Effector CD8-positive, alpha-beta T cell (primary cell): ENCODE results near the gene PIWIL4.

ENCODE experiments used
- DNase-seq: peaks from one replicate; lab custom pipeline; 2025; lab: John Stamatoyannopoulos, UW
- total RNA-seq, 4 experiments: gene quantifications; one replicate each; lab custom pipeline; 2026; lab: John Stamatoyannopoulos, UW

PIWIL4 gene
- 1.9 to 6.4 (median 3.2) reads per million in 4 experiments for total RNA-seq

GRCh38 chr11:94567181-94567670, at the start of gene PIWIL4:
PIWIL4 (plus strand) TSS chr11:94567368; CDS start chr11:94567519, 151 bp downstream.
- no peak for DNase-seq

DNA sequence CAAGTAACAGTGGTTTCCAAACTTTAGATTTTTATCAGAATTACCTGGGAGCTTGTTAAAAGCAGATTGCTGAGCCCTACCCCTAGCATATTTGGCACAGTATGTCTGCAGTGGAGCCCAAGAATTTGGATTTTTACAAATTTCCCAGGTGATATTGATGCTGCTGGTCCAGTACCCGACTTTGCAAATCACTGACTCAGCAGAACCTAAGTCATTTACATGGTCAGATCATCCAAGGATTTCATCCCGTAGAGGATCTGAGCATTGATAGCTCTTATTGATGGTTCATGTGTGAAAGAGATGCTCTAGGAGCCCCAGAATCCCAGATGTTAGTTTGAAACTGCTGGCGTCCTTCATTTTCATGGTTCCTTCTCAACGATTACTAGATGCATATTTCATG, 48.9 kb upstream of the PIWIL4 start:
- no peak for DNase-seq

- no peak for DNase-seq
Measured at GRCh38 chr11:94519478-94520084, 47.6 kb upstream of the PIWIL4 start.

DNA sequence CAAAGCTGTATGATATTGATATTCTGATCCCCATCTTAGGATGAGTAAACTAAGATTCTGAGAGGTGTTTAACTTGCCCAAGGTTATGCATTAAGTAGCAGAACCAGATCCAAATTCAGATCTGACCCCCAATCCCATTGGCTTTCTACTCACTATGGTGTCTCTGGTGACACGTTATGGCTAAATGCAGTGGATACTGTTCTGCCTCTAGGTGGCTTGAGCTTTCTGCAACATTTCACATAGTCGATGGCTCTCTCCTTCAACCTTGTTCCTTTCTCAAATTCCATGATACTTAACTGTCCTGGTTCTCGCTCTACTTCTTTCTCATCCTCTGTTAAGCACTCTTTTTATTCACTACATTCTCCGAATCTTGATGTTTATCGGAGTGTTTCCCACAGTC, 45.5 kb upstream of the PIWIL4 start:
- DNase-seq: no peak

DNA sequence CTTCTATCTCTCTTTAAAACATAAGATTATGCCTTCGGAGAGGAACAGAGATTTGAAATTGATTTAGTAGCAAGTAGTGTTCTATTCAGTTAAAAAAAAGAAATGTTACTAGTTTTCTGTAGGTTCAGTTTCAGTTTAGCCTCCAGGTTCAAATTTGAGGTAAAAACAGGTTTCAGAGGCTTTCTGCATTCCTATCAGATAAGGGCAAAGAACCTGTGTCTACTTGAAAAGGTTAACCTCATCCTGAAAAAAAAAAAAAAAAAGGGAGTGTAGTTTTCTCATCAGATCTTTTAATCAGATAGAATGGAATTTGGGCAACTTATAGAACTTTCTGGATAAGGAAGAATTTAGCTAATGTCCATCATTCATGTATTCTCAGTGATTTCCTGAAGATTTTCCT, 42.8 kb upstream of the PIWIL4 start:
- DNase-seq: no peak

DNA sequence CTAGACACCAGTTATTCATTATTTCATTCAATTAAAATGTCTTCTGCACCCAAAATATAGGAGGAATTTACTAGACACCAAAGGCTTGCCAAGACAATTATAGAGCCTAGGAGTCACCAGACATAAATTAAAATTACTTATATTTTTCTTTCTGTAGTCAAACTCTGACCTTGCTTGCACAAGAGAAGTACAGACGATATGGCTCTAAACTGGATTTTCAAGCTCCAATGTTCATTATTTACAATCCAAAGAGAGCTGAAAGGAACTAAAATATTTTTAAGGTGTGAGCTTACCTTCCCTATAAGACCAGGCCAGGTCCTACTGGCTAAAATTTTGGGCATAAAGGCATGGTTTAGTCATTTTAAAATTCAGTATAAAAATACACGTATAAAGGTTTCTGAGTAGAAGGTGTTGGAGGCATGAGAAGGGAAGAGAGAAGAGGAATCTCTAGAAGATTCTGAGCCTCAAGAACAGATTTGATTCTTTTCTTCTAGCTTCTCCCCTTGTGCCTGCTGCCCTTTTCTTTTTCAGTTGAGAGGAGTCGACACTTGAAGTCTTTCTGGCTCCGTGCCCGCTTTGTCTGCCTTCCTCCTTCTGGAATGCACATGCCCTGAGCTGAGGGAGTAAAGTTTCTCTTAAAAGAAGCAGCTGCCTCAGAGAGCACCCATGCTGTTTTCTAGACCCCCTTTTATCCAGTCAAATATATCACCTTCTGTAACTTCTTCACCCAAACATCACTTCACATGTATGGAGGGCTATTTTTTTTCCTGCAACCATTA, 41.4 kb upstream of the PIWIL4 start:
- DNase-seq: no peak

DNA sequence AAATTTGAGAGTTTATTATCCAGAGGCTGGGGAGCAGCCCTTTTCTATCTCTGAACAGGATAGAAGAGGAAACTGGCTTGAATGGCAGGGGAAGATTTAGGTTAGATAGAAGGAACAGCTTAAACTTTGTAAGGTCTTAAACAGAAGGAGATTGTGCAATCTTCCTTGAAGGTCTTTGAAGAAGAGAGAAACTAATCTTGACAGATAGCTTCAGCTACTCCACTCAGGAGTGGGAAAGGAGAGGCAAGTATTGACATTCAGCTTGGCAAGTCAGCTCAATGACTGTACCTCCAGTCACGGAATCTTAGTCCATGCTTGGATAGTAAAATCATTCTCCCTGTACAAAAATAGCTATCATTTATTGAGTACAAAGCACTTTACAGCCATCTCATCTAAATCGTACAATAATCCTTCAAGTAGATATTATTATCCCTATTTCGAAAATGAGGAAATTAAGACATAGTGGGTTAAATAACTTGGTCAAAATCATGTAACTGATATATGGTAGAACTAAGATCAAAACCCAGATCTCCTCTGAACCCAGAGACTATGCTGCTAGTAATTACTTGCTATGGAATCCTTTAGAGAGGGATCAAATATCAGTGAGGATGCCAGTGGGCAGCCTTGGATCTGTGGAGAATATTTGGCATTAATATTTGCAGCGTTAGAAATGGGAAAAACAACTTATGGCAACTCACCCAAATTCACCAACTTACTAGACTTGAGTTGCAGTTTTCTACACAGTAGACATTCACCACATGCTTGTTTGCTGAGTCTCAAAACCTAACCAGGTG, 40.3 kb upstream of the PIWIL4 start:
- no peak for DNase-seq

- no peak for DNase-seq
Measured at GRCh38 chr11:94528551-94528950, 38.6 kb upstream of the PIWIL4 start.

DNA sequence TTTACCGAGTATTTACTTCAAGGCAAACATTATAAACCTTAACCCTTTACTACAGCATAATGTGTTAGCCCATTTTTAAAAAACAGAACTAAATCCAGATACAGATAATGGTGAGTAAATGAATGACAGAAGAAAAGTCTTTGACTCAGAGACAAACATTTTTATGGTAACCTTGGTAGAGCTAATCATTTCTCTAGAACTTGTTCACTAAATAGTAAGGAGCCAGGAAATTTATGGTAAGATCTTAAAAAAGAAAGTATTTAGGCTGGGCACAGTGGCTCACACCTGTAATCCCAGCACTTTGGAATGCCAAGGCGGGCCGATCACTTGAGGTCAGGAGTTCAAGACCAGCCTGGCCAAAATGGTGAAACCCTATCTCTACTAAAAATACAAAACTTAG, 35.0 kb upstream of the PIWIL4 start:
- DNase-seq: no peak

DNA sequence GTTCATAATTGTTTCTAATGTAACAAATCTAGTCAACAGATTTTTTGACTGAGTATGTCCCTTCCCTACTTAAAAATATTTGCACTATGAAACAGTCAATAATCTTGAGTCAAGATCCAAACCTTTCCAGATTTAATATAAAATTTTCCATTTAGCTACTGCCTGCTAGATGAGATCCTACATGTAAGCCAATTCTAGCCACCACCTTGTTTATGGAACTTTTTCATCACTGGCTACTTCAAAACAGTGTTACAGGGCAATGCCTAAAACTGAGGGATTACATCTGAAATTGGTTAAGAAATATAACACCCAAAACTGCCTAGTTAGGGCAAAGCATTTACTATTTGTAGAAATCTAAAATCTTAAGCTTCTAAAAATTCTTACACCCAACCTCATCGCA, 34.0 kb upstream of the PIWIL4 start:
- no peak for DNase-seq

DNA sequence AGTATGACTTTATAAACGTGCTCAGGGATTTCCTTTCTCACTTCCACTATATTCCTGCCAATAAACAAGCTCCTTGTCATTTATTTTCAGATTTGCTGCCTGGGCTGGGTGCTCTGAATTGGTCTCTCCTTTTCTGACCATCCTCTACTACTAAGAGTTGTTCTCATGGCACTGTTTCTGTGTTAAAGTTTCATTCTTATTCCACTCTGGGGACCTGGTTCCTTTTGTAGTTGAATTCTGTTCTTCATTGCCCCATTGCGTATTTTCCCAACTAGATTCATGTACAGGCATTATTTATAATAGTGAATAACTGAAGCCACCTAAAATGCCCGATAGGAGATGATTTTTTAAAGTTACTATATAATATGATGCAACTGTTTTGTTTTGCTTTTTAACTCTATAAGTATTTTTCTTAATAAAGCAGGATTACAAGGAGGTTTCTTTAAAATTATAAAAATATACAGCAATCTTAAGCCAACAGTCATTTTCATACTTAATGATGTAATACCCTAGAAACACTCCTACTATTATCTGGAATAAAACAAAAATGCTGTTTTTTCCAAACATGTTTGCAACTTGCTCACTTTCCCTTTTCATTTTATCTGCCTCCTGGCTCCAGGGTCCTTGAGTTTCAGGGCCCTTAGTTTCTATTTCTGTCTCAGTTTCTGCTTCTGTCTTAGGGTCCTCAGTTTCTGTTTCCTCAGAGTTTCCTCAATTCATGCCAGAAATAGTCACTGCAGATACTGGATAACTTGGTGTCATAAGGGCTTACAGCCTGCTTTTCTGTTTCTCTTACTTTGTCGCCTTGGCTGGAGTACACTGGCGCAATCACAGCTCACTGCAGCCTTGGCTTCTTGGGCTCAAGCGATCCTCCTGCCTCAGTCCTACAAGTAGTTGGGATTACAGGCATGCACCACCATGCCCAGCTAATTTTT, 33.2 kb upstream of the PIWIL4 start:
- no peak for DNase-seq

- no peak for DNase-seq
Measured at GRCh38 chr11:94536386-94536785, 30.8 kb upstream of the PIWIL4 start.

DNA sequence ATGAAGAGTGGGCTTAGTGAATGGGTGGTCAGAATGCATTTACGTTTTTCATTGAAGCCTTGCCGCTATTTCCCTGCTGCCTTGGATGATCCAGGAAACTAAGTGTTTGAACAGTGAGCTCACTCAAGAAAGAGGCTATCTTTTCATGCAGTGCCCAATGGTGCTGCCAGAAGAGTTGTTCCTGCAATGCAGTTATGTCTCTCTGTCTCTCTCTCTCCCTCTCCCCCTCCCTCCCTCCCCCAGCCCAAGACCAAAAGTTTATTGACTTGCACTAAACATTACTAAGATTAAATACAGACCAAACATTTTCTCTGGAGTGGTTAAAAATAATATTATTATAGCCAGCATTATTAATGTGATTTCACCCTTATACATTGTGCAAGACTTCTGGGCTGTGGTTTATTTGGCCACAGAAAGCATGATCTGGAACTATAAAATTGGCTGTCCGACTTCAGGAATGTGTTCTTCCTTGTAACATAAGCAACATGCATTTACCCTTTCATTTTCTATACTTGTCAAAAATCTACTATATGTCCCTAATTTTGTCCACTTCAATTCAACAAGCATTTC, 30.1 kb upstream of the PIWIL4 start:
- DNase-seq: no peak

DNA sequence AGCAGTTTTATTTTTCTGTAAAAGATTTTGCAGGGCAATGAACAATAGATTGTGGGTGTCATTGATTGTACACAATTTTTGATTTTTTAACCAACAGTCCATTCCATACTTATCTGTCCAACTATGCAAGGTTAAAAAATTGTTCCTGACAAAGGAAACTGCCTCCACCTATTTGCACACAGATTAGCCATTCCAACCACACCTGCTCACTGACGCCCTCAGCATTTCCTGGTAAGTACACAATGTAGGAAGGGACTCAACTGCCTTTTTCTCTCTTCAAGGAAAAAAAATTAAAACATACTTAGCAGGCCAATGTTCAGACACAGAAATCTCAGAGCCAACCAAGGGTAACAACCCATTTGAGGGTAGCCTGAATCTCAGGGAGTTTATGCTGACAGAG, 27.7 kb upstream of the PIWIL4 start:
- no peak for DNase-seq

DNA sequence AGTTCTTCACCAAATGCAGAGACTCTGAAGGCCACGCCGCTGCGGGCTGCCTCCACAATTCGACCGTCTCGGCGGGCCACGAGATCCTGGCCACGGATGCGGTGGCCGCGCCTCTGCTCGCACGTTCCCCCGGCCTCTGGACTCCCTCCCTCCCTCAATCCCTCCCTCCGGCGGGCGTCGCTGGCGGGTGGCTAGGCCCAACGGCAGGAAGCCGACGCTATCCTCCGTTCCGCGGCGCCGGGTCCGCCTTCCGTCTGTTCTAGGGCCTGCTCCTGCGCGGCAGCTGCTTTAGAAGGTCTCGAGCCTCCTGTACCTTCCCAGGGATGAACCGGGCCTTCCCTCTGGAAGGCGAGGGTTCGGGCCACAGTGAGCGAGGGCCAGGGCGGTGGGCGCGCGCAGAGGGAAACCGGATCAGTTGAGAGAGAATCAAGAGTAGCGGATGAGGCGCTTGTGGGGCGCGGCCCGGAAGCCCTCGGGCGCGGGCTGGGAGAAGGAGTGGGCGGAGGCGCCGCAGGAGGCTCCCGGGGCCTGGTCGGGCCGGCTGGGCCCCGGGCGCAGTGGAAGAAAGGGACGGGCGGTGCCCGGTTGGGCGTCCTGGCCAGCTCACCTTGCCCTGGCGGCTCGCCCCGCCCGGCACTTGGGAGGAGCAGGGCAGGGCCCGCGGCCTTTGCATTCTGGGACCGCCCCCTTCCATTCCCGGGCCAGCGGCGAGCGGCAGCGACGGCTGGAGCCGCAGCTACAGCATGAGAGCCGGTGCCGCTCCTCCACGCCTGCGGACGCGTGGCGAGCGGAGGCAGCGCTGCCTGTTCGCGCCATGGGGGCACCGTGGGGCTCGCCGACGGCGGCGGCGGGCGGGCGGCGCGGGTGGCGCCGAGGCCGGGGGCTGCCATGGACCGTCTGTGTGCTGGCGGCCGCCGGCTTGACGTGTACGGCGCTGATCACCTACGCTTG, 23.2 kb upstream of the PIWIL4 start, which contains the start of gene FUT4:
Gene FUT4 (plus strand): TSS at position 227 of the 951 bp plus-strand sequence. CDS start 213 bp downstream, at position 440.
- DNase-seq: peak; percentile 43

DNA sequence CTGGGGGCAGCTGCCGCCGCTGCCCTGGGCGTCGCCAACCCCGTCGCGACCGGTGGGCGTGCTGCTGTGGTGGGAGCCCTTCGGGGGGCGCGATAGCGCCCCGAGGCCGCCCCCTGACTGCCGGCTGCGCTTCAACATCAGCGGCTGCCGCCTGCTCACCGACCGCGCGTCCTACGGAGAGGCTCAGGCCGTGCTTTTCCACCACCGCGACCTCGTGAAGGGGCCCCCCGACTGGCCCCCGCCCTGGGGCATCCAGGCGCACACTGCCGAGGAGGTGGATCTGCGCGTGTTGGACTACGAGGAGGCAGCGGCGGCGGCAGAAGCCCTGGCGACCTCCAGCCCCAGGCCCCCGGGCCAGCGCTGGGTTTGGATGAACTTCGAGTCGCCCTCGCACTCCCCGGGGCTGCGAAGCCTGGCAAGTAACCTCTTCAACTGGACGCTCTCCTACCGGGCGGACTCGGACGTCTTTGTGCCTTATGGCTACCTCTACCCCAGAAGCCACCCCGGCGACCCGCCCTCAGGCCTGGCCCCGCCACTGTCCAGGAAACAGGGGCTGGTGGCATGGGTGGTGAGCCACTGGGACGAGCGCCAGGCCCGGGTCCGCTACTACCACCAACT, 22.4 kb upstream of the PIWIL4 start:
- DNase-seq: no peak

DNA sequence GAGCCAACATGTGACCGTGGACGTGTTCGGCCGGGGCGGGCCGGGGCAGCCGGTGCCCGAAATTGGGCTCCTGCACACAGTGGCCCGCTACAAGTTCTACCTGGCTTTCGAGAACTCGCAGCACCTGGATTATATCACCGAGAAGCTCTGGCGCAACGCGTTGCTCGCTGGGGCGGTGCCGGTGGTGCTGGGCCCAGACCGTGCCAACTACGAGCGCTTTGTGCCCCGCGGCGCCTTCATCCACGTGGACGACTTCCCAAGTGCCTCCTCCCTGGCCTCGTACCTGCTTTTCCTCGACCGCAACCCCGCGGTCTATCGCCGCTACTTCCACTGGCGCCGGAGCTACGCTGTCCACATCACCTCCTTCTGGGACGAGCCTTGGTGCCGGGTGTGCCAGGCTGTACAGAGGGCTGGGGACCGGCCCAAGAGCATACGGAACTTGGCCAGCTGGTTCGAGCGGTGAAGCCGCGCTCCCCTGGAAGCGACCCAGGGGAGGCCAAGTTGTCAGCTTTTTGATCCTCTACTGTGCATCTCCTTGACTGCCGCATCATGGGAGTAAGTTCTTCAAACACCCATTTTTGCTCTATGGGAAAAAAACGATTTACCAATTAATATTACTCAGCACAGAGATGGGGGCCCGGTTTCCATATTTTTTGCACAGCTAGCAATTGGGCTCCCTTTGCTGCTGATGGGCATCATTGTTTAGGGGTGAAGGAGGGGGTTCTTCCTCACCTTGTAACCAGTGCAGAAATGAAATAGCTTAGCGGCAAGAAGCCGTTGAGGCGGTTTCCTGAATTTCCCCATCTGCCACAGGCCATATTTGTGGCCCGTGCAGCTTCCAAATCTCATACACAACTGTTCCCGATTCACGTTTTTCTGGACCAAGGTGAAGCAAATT, 21.7 kb upstream of the PIWIL4 start:
- no peak for DNase-seq

- DNase-seq: no peak
Measured at GRCh38 chr11:94546162-94546470, 21.1 kb upstream of the PIWIL4 start.

- DNase-seq: no peak
Measured at GRCh38 chr11:94546886-94547285, 20.3 kb upstream of the PIWIL4 start.
